Endothelial cell of umbilical vein (primary cell): ENCODE data around the gene CDKN2B-AS1. TPM values are rescaled to one million over a fixed set of nuclear protein-coding genes. Genes with fewer than 3 reads are reported as not detected.

Experiments
- BruUV-seq: library from RNA; stranded (reverse); fragments of 400-500 nt; replicated peaks from 2 replicates; lab custom pipeline; 2021; lab: Mats Ljungman, UMichigan
- CTCF ChIA-PET: fragments of 300-600, 350-600 bp; sonication (Branson Sonifier 250); formaldehyde crosslinking; loops from one replicate; lab custom pipeline; 2021; ENCODE audit warnings: antibody characterized with exemption, inconsistent platforms; lab: Charles Lee
- POLR2A ChIA-PET: fragments of 300-600, 350-600 bp; sonication (Branson Sonifier 250); formaldehyde crosslinking; loops from one replicate; lab custom pipeline; 2021; ENCODE audit warnings: antibody characterized with exemption, inconsistent platforms; lab: Charles Lee
- DNase-seq: peaks from one replicate; pipeline ENCODE4 v3.0.0-alpha.2; 2011; ENCODE audit warnings: low read depth, low spot score
- FAIRE-seq: peaks from 2 replicates; lab custom pipeline; 2011; peaks lifted over from hg19 to GRCh38; lab: Jason Lieb, UNC
- H2AFZ ChIP-seq: 2 replicates; pipeline ENCODE4 v1.6.0; 2012; ENCODE audit warnings: low read depth, low read length, control low read depth, inconsistent platforms
- H3K27ac ChIP-seq: 2 replicates; pipeline ENCODE4 v1.5.1; 2011; ENCODE audit warnings: low read depth, mild to moderate bottlenecking, control low read depth, low read length, moderate library complexity; ENCODE audit not compliant: insufficient read depth
- H3K27me3 ChIP-seq, 2 experiments: 2 replicates each; pipeline versions ENCODE4 v1.6.0 to v1.6.1; 2011; ENCODE audit warnings: low read length in 2 of 2, mixed read lengths in 1 of 2; ENCODE audit not compliant: control insufficient read depth in 2 of 2, insufficient read depth in 2 of 2
- H3K36me3 ChIP-seq, 2 experiments: 2 replicates in 1 of 2; 3 replicates in 1 of 2; pipeline ENCODE4 v1.5.1; 2011; ENCODE audit warnings: low read length in 2 of 2, mild to moderate bottlenecking in 1 of 2, moderate library complexity in 1 of 2; ENCODE audit not compliant: control insufficient read depth in 2 of 2, insufficient read depth in 2 of 2; ENCODE audit errors: extremely low read depth in 1 of 2
- H3K4me1 ChIP-seq: 3 replicates; pipeline ENCODE4 v1.5.1; 2011; ENCODE audit warnings: mild to moderate bottlenecking, low read length; ENCODE audit not compliant: control insufficient read depth, insufficient read depth; ENCODE audit errors: extremely low read depth
- H3K4me2 ChIP-seq: 2 replicates; pipeline ENCODE4 v1.6.1; 2011; ENCODE audit warnings: low read length, control low read depth, mixed read lengths; ENCODE audit not compliant: insufficient read depth
- H3K4me3 ChIP-seq, 3 experiments: fragments of 200-600 bp in 1 of 3; sonication (generic), shearing (Covaris generic) in 1 of 3; replicated peaks in 1 of 3; 2 replicates each; pipeline ENCODE4 v1.5.1; 2011 to 2016; ENCODE audit warnings: control low read depth in 3 of 3, low read length in 3 of 3, mild to moderate bottlenecking in 2 of 3, inconsistent platforms in 1 of 3, low read depth in 1 of 3, moderate library complexity in 1 of 3; ENCODE audit not compliant: insufficient read depth in 1 of 3
- H3K79me2 ChIP-seq: 2 replicates; pipeline ENCODE4 v1.6.0; 2012; ENCODE audit warnings: low read length, inconsistent platforms; ENCODE audit not compliant: control insufficient read depth, insufficient read depth
- H3K9ac ChIP-seq: replicated peaks from 2 replicates; pipeline ENCODE3; 2011; ENCODE audit warnings: low read length, control low read depth; ENCODE audit not compliant: insufficient read depth; ENCODE audit errors: extremely low read depth
- H3K9me1 ChIP-seq: replicated peaks from 3 replicates; pipeline ENCODE4 v1.6.0; 2011; ENCODE audit warnings: mild to moderate bottlenecking, low read length; ENCODE audit not compliant: control insufficient read depth, insufficient read depth; ENCODE audit errors: extremely low read depth
- H3K9me3 ChIP-seq: replicated peaks from 2 replicates; pipeline ENCODE4 v1.5.1; 2012; ENCODE audit warnings: low read length, inconsistent platforms; ENCODE audit not compliant: control insufficient read depth, insufficient read depth
- H4K20me1 ChIP-seq: replicated peaks from 2 replicates; pipeline ENCODE3; 2011; ENCODE audit warnings: mild to moderate bottlenecking, low read length; ENCODE audit not compliant: control insufficient read depth, insufficient read depth; ENCODE audit errors: extremely low read depth
- EZH2 ChIP-seq: IDR thresholded peaks from 2 replicates; pipeline ENCODE4 v1.6.1; 2012; ENCODE audit warnings: borderline replicate concordance, low read depth, mild to moderate bottlenecking, moderate library complexity, low read length, inconsistent platforms; ENCODE audit not compliant: severe bottlenecking
- FOS ChIP-seq: IDR thresholded peaks from 2 replicates; pipeline ENCODE4 v1.6.1; 2011; ENCODE audit warnings: mild to moderate bottlenecking, low read length, moderate library complexity, borderline replicate concordance; ENCODE audit not compliant: insufficient read depth
- GATA2 ChIP-seq: IDR thresholded peaks from 2 replicates; pipeline ENCODE4 v1.7.0; 2011; ENCODE audit warnings: low read depth, mild to moderate bottlenecking, moderate library complexity, mixed read lengths, low read length; ENCODE audit not compliant: insufficient read length, insufficient read depth
- JUN ChIP-seq: IDR thresholded peaks from 2 replicates; pipeline ENCODE4 v1.6.1; 2011; ENCODE audit warnings: borderline replicate concordance, low read depth; ENCODE audit not compliant: insufficient read length, insufficient read depth
- MYC ChIP-seq: IDR thresholded peaks from one replicate; pipeline ENCODE4 v1.6.1; 2011; ENCODE audit warnings: mild to moderate bottlenecking, low read depth, low read length
- POLR2A ChIP-seq: IDR thresholded peaks from 2 replicates; pipeline ENCODE4 v1.6.1; 2012; ENCODE audit warnings: low read depth, mild to moderate bottlenecking, control low read depth, low read length
- POLR2AphosphoS5 ChIP-seq: IDR thresholded peaks from 2 replicates; pipeline ENCODE4 v1.6.1; 2012; ENCODE audit warnings: low read depth, mild to moderate bottlenecking, control low read depth, low read length, moderate library complexity; ENCODE audit not compliant: insufficient read depth
- dilution Hi-C: fragments of 300-500 bp; cut with MboI; formaldehyde crosslinking; loops from one replicate; pipeline ENCODE4 v1.15.0; 2019; ENCODE audit warnings: low sequenced_read_pairs; ENCODE audit not compliant: extremely low pct_ligation_motif_present
- intact Hi-C: fragments of 100-400 bp; cut with micrococcal nuclease; formaldehyde crosslinking; loops from one replicate; pipeline ENCODE4 v1.10.0; 2022
- polyA plus RNA-seq, 4 experiments: library from polyadenylated mRNA; depleted of rRNA in 3 of 4; stranded (reverse) in 3 of 4; unstranded in 1 of 4; fragments of >200 nt; gene quantifications; 2 replicates each; pipeline versions ENCODE4 v1.2.1 to v1.2.3, GENCODE V29; 2011 to 2012; ENCODE audit warnings: missing spikeins in 1 of 4
- total RNA-seq: library from RNA; stranded (reverse); gene quantifications from 2 replicates; pipeline ENCODE4 v1.2.3, GENCODE V29; 2021
- TF ChIP-seq, protein P1 (sequence below), 2 donors: IDR thresholded peaks; 1 replicate in 1 of 2; 2 replicates in 1 of 2; pipeline ENCODE4 v1.5.1; 2011; ENCODE audit warnings: low read length in 2 of 2, mild to moderate bottlenecking in 2 of 2, moderate library complexity in 2 of 2, control low read depth in 1 of 2, inconsistent platforms in 1 of 2, low read depth in 1 of 2; ENCODE audit not compliant: insufficient read depth in 1 of 2; ENCODE audit errors: extremely low read depth in 1 of 2
- TF ChIP-seq, protein P2 (sequence below): IDR thresholded peaks from 2 replicates; pipeline ENCODE4 v1.6.1; 2011; ENCODE audit not compliant: insufficient read depth, insufficient read length

Gene CDKN2B-AS1
- total and polyA plus RNA-seq, 2 donors (not counting 3 experiments of a cell fraction or from before 2014, with no cell fraction given): 0.44 to 1.9 TPM

DNA sequence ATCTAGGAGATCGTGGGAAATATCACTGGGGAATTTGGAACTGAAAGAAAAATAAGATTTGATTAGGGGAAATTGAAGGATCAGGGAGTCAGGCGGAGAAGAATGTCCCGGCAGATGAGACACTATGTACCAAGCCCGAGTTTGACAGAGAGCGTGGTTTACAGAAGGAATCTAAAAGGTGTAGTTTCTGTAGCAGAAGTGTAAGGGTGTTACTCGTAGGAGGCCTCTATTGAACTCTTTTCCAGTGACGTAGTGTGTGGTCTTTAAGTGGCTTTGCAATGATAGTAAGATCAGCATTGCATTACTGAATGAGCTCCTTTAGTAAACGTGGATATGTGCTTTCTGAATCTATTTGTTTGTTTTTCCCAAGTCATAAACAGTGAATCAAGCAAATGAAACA, 73.8 kb downstream of the CDKN2B-AS1 start:
- no TSS peak for BruUV-seq
- Histone ChIP-seq H3K4me2 (no peak overlapping the region), H3K27ac (no peak overlapping the region), H2AFZ (no peak overlapping the region), H3K79me2 (no peaks in the 10 kb centered on the region), H3K9me1 (no peaks in the 10 kb centered on the region), H3K27me3 (no peaks in the 10 kb centered on the region), H3K9ac (no peak overlapping the region), H3K9me3 (no peaks in the 10 kb centered on the region), H3K4me3 (no peak overlapping the region), H3K4me1 (no peaks in the 10 kb centered on the region), H3K36me3 (no peaks in the 10 kb centered on the region), H4K20me1 (no peaks in the 10 kb centered on the region)
- ChIA-PET CTCF (interaction anchor here (1.0 to 2.6 kb wide), 4 partner anchors 10 to 51 kb away, joined by 4 to 11 read pairs (median 5); no protein-coding TSS in a partner anchor), POLR2A (no interaction called here)
- DNase-seq (no peak), FAIRE-seq (no peak)
- TF ChIP-seq, protein P1, sequence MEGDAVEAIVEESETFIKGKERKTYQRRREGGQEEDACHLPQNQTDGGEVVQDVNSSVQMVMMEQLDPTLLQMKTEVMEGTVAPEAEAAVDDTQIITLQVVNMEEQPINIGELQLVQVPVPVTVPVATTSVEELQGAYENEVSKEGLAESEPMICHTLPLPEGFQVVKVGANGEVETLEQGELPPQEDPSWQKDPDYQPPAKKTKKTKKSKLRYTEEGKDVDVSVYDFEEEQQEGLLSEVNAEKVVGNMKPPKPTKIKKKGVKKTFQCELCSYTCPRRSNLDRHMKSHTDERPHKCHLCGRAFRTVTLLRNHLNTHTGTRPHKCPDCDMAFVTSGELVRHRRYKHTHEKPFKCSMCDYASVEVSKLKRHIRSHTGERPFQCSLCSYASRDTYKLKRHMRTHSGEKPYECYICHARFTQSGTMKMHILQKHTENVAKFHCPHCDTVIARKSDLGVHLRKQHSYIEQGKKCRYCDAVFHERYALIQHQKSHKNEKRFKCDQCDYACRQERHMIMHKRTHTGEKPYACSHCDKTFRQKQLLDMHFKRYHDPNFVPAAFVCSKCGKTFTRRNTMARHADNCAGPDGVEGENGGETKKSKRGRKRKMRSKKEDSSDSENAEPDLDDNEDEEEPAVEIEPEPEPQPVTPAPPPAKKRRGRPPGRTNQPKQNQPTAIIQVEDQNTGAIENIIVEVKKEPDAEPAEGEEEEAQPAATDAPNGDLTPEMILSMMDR (IDR thresholded peaks at IDR 0.05; ENCODE audit: extremely low read depth in 1 of 2, insufficient read depth in 1 of 2, low read depth in 1 of 2, low read length in 2 of 2): no peak
- TF ChIP-seq, protein P2, sequence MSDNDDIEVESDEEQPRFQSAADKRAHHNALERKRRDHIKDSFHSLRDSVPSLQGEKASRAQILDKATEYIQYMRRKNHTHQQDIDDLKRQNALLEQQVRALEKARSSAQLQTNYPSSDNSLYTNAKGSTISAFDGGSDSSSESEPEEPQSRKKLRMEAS: no peak
- no peak for TF ChIP-seq GATA2
- TF ChIP-seq JUN: no peak
- TF ChIP-seq EZH2: no peak
- TF ChIP-seq POLR2A: no peak
- no peak for TF ChIP-seq FOS
- no peak for TF ChIP-seq MYC
- no peak for TF ChIP-seq POLR2AphosphoS5
- dilution Hi-C loops (no loop called here), intact Hi-C loops (no loop called here)
